Neuron (in vitro differentiated cells): Measurements from ENCODE around the gene PSME4.
"Not testable (repeated sequence)": the region's sequence is repeated elsewhere in the genome, so short reads cannot be mapped to it uniquely, and the experiment has no call there.

Experiments
- H2AFZ ChIP-seq: one replicate; pipeline ENCODE4 v1.6.1; 2013; ENCODE audit warnings: low read depth, mild to moderate bottlenecking, inconsistent platforms, low read length, moderate library complexity
- H3K27me3 ChIP-seq: one replicate; pipeline ENCODE4 v1.6.1; 2013; ENCODE audit warnings: low read length; ENCODE audit not compliant: insufficient read depth
- H3K36me3 ChIP-seq: one replicate; pipeline ENCODE4 v1.6.1; 2013; ENCODE audit warnings: low read length; ENCODE audit not compliant: insufficient read depth
- H3K4me1 ChIP-seq: one replicate; pipeline ENCODE4 v1.6.1; 2013; ENCODE audit warnings: low read length; ENCODE audit not compliant: insufficient read depth
- H3K4me3 ChIP-seq: 2 replicates; pipeline ENCODE4 v1.5.1; 2013; ENCODE audit warnings: mild to moderate bottlenecking, low read length, moderate library complexity
- H3K9me3 ChIP-seq: one replicate; pipeline ENCODE4 v1.6.1; 2013; ENCODE audit warnings: low read length

Gene PSME4

GRCh38 chr2:53861824-53862223 is 109.0 kb downstream of the PSME4 start:
- H3K4me3 ChIP-seq: no peak overlapping the region
- no peak overlapping the region for H2AFZ ChIP-seq
- no peaks in the 10 kb centered on the region for H3K27me3 ChIP-seq
- H3K4me1 ChIP-seq: no peaks in the 10 kb centered on the region
- no peaks in the 10 kb centered on the region for H3K9me3 ChIP-seq
- H3K36me3 ChIP-seq: peaks cover 36% of the 10 kb centered on the region

GRCh38 chr2:53859206-53860181 is 111.3 kb downstream of the PSME4 start, which contains the start of gene GPR75:
Gene GPR75, minus strand, starts transcription at chr2:53859967. Its CDS starts 5,211 bp downstream, at chr2:53854756.
- H3K27me3 ChIP-seq: no peaks in the 10 kb centered on the region
- H3K9me3 ChIP-seq: no peaks in the 10 kb centered on the region
- no peak within 1 kb of the TSS for H2AFZ ChIP-seq
- H3K36me3 ChIP-seq: peaks cover 13% of the 10 kb centered on the region
- H3K4me1 ChIP-seq: no peaks in the 10 kb centered on the region
- no peak within 1 kb of the TSS for H3K4me3 ChIP-seq

GRCh38 chr2:53856272-53856671 is 114.5 kb downstream of the PSME4 start:
- Histone ChIP-seq H3K9me3 (no peaks in the 10 kb centered on the region), H3K4me3 (no peak overlapping the region), H2AFZ (no peak overlapping the region), H3K27me3 (no peaks in the 10 kb centered on the region), H3K4me1 (no peaks in the 10 kb centered on the region), H3K36me3 (peaks cover 21% of the 10 kb centered on the region)

- no peak overlapping the region for H2AFZ ChIP-seq
- H3K36me3 ChIP-seq: peaks cover 16% of the 10 kb centered on the region
- H3K4me1 ChIP-seq: no peaks in the 10 kb centered on the region
- H3K4me3 ChIP-seq: no peak overlapping the region
- no peaks in the 10 kb centered on the region for H3K9me3 ChIP-seq
- no peaks in the 10 kb centered on the region for H3K27me3 ChIP-seq
These were observed 116.1 kb downstream of the PSME4 start for GRCh38 chr2:53854678-53855077.

- H3K4me1 ChIP-seq: no peaks in the 10 kb centered on the region
- H3K4me3 ChIP-seq: no peak overlapping the region
- no peaks in the 10 kb centered on the region for H3K9me3 ChIP-seq
- peaks cover 16% of the 10 kb centered on the region for H3K36me3 ChIP-seq
- no peak overlapping the region for H2AFZ ChIP-seq
- H3K27me3 ChIP-seq: no peaks in the 10 kb centered on the region
These were observed 118.3 kb downstream of the PSME4 start for GRCh38 chr2:53852532-53852931.

- H3K36me3 ChIP-seq: peaks cover 16% of the 10 kb centered on the region
- H2AFZ ChIP-seq: not testable (repeated sequence)
These were observed 119.6 kb downstream of the PSME4 start for GRCh38 chr2:53851052-53851757.

GRCh38 chr2:53848062-53848461 is 122.7 kb downstream of the PSME4 start:
- no peaks in the 10 kb centered on the region for H3K27me3 ChIP-seq
- peaks cover 5% of the 10 kb centered on the region for H3K36me3 ChIP-seq
- no peak overlapping the region for H2AFZ ChIP-seq
- H3K9me3 ChIP-seq: no peaks in the 10 kb centered on the region
- H3K4me1 ChIP-seq: no peaks in the 10 kb centered on the region
- no peak overlapping the region for H3K4me3 ChIP-seq

More at GRCh38 chr2:53851052-53851757, 119.6 kb downstream of the PSME4 start:
- H3K4me1 ChIP-seq, H3K4me3 ChIP-seq, H3K27me3 ChIP-seq, H3K9me3 ChIP-seq: not testable (repeated sequence)

- Histone ChIP-seq H3K36me3 (no peaks in the 10 kb centered on the region), H3K4me3 (no peak overlapping the region), H3K4me1 (no peaks in the 10 kb centered on the region), H2AFZ (no peak overlapping the region), H3K9me3 (peaks cover 2% of the 10 kb centered on the region), H3K27me3 (no peaks in the 10 kb centered on the region)
These were observed 127.2 kb downstream of the PSME4 start for GRCh38 chr2:53843595-53843994.

GRCh38 chr2:53842891-53843290 is 127.9 kb downstream of the PSME4 start:
- no peaks in the 10 kb centered on the region for H3K27me3 ChIP-seq
- H3K4me3 ChIP-seq: no peak overlapping the region
- H3K36me3 ChIP-seq: no peaks in the 10 kb centered on the region
- peaks cover 2% of the 10 kb centered on the region for H3K9me3 ChIP-seq
- no peak overlapping the region for H2AFZ ChIP-seq
- H3K4me1 ChIP-seq: no peaks in the 10 kb centered on the region

GRCh38 chr2:53841651-53842050 is 129.1 kb downstream of the PSME4 start:
- not testable (repeated sequence) for H2AFZ ChIP-seq, H3K27me3 ChIP-seq, H3K9me3 ChIP-seq, H3K4me3 ChIP-seq, H3K36me3 ChIP-seq, H3K4me1 ChIP-seq

GRCh38 chr2:53840580-53840979 is 130.2 kb downstream of the PSME4 start:
- H3K36me3 ChIP-seq: no peaks in the 10 kb centered on the region

GRCh38 chr2:53829980-53830290 is 140.9 kb downstream of the PSME4 start:
- peaks cover 24% of the 10 kb centered on the region for H3K4me1 ChIP-seq
- not testable (repeated sequence) for H3K27me3 ChIP-seq, H3K4me3 ChIP-seq, H2AFZ ChIP-seq, H3K9me3 ChIP-seq, H3K36me3 ChIP-seq

More at GRCh38 chr2:53840580-53840979, 130.2 kb downstream of the PSME4 start:
- no peaks in the 10 kb centered on the region for H3K4me1 ChIP-seq
- H3K9me3 ChIP-seq: peaks cover 2% of the 10 kb centered on the region
- no peaks in the 10 kb centered on the region for H3K27me3 ChIP-seq
- no peak overlapping the region for H2AFZ ChIP-seq
- no peak overlapping the region for H3K4me3 ChIP-seq

GRCh38 chr2:53829273-53829979 is 141.4 kb downstream of the PSME4 start:
- Histone ChIP-seq H3K4me3 (no peak overlapping the region), H3K4me1 (peaks cover 24% of the 10 kb centered on the region), H3K36me3 (no peaks in the 10 kb centered on the region), H3K27me3 (no peaks in the 10 kb centered on the region), H2AFZ (no peak overlapping the region), H3K9me3 (no peaks in the 10 kb centered on the region)
